PFSK-1 (cell line): ENCODE measurements around the gene MBOAT2.

Source experiments
- FOXP2 ChIP-seq: optimal IDR thresholded peaks from 2 replicates; pipeline ENCODE3; 2011; ENCODE audit warnings: borderline replicate concordance, control low read depth, inconsistent platforms; ENCODE audit not compliant: insufficient read depth; ENCODE audit errors: extremely low read length, extremely low read depth
- POLR2AphosphoS5 ChIP-seq: IDR thresholded peaks from 2 replicates; pipeline ENCODE4 v1.6.1; 2012; ENCODE audit warnings: low read depth, mild to moderate bottlenecking, control low read depth, low read length, moderate library complexity
- SIN3A ChIP-seq: IDR thresholded peaks from 2 replicates; pipeline ENCODE4 v1.6.1; 2012; ENCODE audit warnings: mild to moderate bottlenecking, low read length, moderate library complexity, borderline replicate concordance; ENCODE audit not compliant: insufficient read depth
- TAF1 ChIP-seq: IDR thresholded peaks from 2 replicates; pipeline ENCODE4 v1.6.1; 2012; ENCODE audit warnings: low read length, control low read depth, borderline replicate concordance; ENCODE audit not compliant: insufficient read depth
- TF ChIP-seq, protein P1 (sequence below), 2 experiments: IDR thresholded peaks; 2 replicates each; pipeline versions ENCODE4 v1.6.1 to v1.8.0; 2011 to 2012; ENCODE audit warnings: low read depth in 2 of 2, low read length in 2 of 2, control low read depth in 1 of 2, inconsistent platforms in 1 of 2, mild to moderate bottlenecking in 1 of 2, moderate library complexity in 1 of 2; ENCODE audit not compliant: insufficient read depth in 1 of 2

DNA sequence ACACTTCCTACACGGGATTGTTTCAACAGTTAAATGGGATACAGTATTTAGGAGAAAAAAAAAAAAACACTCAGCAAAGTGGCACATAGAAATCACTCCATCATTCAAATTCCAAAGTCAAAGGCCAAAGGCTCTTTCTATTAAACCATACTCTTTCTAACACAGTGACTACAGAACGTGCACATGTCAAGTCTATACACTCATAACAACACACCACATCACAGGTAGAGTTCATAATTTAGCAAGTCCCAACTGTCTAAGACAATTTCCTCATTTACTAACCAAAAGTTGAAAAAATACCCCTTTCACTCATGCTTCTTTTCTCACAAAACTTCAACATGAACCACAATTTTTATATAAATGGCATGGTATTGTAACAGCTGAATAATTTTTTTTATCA, 70.8 kb downstream of the MBOAT2 start:
- TF ChIP-seq, protein P1, sequence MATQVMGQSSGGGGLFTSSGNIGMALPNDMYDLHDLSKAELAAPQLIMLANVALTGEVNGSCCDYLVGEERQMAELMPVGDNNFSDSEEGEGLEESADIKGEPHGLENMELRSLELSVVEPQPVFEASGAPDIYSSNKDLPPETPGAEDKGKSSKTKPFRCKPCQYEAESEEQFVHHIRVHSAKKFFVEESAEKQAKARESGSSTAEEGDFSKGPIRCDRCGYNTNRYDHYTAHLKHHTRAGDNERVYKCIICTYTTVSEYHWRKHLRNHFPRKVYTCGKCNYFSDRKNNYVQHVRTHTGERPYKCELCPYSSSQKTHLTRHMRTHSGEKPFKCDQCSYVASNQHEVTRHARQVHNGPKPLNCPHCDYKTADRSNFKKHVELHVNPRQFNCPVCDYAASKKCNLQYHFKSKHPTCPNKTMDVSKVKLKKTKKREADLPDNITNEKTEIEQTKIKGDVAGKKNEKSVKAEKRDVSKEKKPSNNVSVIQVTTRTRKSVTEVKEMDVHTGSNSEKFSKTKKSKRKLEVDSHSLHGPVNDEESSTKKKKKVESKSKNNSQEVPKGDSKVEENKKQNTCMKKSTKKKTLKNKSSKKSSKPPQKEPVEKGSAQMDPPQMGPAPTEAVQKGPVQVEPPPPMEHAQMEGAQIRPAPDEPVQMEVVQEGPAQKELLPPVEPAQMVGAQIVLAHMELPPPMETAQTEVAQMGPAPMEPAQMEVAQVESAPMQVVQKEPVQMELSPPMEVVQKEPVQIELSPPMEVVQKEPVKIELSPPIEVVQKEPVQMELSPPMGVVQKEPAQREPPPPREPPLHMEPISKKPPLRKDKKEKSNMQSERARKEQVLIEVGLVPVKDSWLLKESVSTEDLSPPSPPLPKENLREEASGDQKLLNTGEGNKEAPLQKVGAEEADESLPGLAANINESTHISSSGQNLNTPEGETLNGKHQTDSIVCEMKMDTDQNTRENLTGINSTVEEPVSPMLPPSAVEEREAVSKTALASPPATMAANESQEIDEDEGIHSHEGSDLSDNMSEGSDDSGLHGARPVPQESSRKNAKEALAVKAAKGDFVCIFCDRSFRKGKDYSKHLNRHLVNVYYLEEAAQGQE (IDR thresholded peaks at IDR 0.05; ENCODE audit: insufficient read depth in 1 of 2, low read depth in 2 of 2, low read length in 2 of 2): no peak
- no peak for TF ChIP-seq POLR2AphosphoS5
- no peak for TF ChIP-seq TAF1
- no peak for TF ChIP-seq SIN3A
- TF ChIP-seq FOXP2: no peak
